ENCODE data around the gene ASXL3. TPM values are rescaled to one million over a fixed set of nuclear protein-coding genes. Genes with fewer than 3 reads are reported as not detected.

Gene ASXL3
- polyA plus RNA-seq, 1 experiment = not detected

- DNase-seq (ENCODE audit: low read depth) = no peak
- H3K36me3 ChIP-seq (ENCODE audit: control insufficient read depth, insufficient read depth, low read length) = no peaks in the 10 kb centered on the region
- H3K4me3 ChIP-seq (ENCODE audit: low read depth, low read length) = no peak overlapping the region
- TF ChIP-seq, protein P1, sequence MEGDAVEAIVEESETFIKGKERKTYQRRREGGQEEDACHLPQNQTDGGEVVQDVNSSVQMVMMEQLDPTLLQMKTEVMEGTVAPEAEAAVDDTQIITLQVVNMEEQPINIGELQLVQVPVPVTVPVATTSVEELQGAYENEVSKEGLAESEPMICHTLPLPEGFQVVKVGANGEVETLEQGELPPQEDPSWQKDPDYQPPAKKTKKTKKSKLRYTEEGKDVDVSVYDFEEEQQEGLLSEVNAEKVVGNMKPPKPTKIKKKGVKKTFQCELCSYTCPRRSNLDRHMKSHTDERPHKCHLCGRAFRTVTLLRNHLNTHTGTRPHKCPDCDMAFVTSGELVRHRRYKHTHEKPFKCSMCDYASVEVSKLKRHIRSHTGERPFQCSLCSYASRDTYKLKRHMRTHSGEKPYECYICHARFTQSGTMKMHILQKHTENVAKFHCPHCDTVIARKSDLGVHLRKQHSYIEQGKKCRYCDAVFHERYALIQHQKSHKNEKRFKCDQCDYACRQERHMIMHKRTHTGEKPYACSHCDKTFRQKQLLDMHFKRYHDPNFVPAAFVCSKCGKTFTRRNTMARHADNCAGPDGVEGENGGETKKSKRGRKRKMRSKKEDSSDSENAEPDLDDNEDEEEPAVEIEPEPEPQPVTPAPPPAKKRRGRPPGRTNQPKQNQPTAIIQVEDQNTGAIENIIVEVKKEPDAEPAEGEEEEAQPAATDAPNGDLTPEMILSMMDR (IDR thresholded peaks at IDR 0.05; ENCODE audit: insufficient read depth, low read depth, low read length) = no peak
- ChIA-PET CTCF (no interaction called here), POLR2A (no interaction called here)
- H3K27me3 ChIP-seq (ENCODE audit: control insufficient read depth, insufficient read depth, low read length) = no peaks in the 10 kb centered on the region
Measured at GRCh38 chr18:33697498-33697897, 119.5 kb downstream of the ASXL3 start.

- no peak for DNase-seq (ENCODE audit: low read depth)
- no peaks in the 10 kb centered on the region for H3K36me3 ChIP-seq (ENCODE audit: control insufficient read depth, insufficient read depth, low read length)
- ChIA-PET CTCF (no interaction called here), POLR2A (no interaction called here)
- no peak overlapping the region for H3K4me3 ChIP-seq (ENCODE audit: low read depth, low read length)
- TF ChIP-seq, protein P1 (IDR thresholded peaks at IDR 0.05; ENCODE audit: insufficient read depth, low read depth, low read length) = no peak
- no peaks in the 10 kb centered on the region for H3K27me3 ChIP-seq (ENCODE audit: control insufficient read depth, insufficient read depth, low read length)
Measured at GRCh38 chr18:33699372-33699771, 121.4 kb downstream of the ASXL3 start.

DNA sequence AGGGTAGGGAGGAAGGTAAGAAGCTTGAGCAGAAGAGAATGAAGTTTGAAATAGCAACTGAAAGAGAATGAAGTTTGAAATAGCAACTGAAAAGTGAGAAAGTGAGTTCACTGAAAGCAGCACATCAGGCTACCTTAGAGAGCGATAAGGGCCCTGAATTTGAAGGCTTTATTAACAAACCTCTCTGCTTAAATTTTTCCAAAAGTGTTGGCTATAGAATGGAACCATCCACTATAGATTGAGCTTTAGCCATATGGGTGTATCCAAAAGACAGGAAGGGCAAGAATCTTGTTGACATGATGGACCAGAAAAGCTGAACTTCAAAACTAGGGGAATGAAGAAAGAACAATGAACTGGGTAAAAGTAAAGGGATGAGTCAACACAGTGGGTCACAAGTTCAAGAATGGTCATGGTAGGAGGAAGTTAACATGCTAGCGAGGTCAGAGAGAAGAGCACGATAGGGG is 122.5 kb downstream of the ASXL3 start:
- POLR2A ChIA-PET = no interaction called here
- Histone ChIP-seq H3K4me3 (ENCODE audit: low read depth, low read length) (no peak overlapping the region), H3K27me3 (ENCODE audit: control insufficient read depth, insufficient read depth, low read length) (no peaks in the 10 kb centered on the region), H3K36me3 (ENCODE audit: control insufficient read depth, insufficient read depth, low read length) (no peaks in the 10 kb centered on the region)
- TF ChIP-seq, protein P1 (IDR thresholded peaks at IDR 0.05; ENCODE audit: insufficient read depth, low read depth, low read length) = no peak
- CTCF ChIA-PET = no interaction called here
- no peak for DNase-seq (ENCODE audit: low read depth)

- no peak for DNase-seq (ENCODE audit: low read depth)
- Histone ChIP-seq H3K4me3 (ENCODE audit: low read depth, low read length) (no peak overlapping the region), H3K36me3 (ENCODE audit: control insufficient read depth, insufficient read depth, low read length) (no peaks in the 10 kb centered on the region), H3K27me3 (ENCODE audit: control insufficient read depth, insufficient read depth, low read length) (no peaks in the 10 kb centered on the region)
- CTCF ChIA-PET = no interaction called here
- TF ChIP-seq, protein P1 (IDR thresholded peaks at IDR 0.05; ENCODE audit: insufficient read depth, low read depth, low read length) = no peak
- POLR2A ChIA-PET = no interaction called here
Measured at GRCh38 chr18:33702625-33703024, 124.6 kb downstream of the ASXL3 start.

DNA sequence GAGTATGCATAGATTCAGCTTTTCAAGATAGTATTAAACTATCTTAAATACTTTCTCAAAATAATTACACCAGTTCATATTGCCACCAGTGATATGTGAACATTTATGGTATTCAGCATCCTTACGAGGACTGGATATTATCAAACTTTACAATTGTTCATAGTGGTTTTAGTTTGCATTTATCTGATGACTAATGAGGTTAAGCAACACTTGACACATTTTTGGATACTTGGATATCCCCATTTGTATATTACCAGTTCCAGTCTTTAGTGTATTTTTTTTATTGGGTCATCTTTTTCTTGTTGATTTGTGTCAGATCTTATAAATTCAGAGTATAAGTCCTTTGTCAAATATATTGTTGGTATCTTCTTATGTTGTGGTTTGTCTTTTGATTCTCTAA is 128.4 kb downstream of the ASXL3 start:
- Histone ChIP-seq H3K27me3 (ENCODE audit: control insufficient read depth, insufficient read depth, low read length) (no peaks in the 10 kb centered on the region), H3K36me3 (ENCODE audit: control insufficient read depth, insufficient read depth, low read length) (no peaks in the 10 kb centered on the region), H3K4me3 (ENCODE audit: low read depth, low read length) (no peak overlapping the region)
- TF ChIP-seq, protein P1 (IDR thresholded peaks at IDR 0.05; ENCODE audit: insufficient read depth, low read depth, low read length) = no peak
- no peak for DNase-seq (ENCODE audit: low read depth)
- POLR2A ChIA-PET = no interaction called here
- CTCF ChIA-PET = no interaction called here

Measured in BJ (cell line).